AG09309 (cell line): ENCODE results near the gene HOXB8.

Experiments used
- DNase-seq: peaks from one replicate; pipeline ENCODE4 v3.0.0-alpha.2; 2010; ENCODE audit warnings: low read depth
- H3K4me3 ChIP-seq: 2 replicates; pipeline ENCODE4 v1.5.1; 2011; ENCODE audit warnings: mild to moderate bottlenecking, low read depth, low read length, moderate library complexity; ENCODE audit not compliant: control insufficient read depth
- TF ChIP-seq, protein P1 (sequence below): IDR thresholded peaks from 2 replicates; pipeline ENCODE4 v1.5.1; 2011; ENCODE audit warnings: mild to moderate bottlenecking, low read depth, low read length, inconsistent platforms; ENCODE audit not compliant: insufficient read depth, control insufficient read depth; ENCODE audit errors: missing control alignments

Gene HOXB8

DNA sequence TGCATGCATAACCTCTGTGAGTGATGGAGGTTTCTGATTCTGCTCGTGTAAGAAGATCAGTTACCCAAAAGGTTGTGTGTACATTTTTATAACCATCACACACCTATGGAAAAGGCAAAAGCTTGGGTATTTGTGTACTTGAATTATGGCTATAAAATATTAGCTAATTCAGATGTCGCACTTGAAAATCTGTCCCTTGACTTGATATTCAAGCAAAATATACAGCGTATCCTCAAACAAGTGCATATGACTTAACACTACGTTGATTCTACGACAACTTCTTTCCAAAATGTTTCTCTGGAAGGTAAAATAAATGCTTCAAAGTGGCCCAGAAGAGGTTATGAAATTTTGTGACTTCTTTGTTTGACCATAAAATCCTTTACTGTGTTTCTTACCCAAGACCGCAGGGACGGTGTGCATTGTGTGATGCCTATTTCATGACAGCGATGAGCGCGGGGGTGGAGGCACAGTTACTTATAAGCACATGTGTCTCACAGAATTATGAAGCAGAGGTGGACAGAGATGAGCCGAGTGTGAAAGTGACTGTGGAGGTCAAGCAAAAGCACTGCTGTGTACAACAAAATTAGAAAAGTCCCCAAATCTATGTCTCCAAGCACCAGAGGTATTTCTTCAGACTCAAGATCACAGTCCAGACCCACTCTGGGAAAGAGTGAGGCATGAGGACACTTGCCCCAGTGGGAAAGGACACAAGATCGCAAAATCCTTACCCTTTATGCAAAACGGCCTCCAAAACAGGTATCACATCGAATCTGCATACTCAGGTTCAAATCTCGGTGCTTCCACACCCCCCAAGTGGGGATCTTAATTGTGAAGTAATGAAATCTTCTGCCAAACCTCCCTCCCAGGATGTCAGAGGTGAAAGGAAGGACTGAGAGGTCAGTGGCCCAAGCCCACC lies 15.2 kb upstream of the HOXB8 start:
- DNase-seq, result no peak
- TF ChIP-seq, protein P1, sequence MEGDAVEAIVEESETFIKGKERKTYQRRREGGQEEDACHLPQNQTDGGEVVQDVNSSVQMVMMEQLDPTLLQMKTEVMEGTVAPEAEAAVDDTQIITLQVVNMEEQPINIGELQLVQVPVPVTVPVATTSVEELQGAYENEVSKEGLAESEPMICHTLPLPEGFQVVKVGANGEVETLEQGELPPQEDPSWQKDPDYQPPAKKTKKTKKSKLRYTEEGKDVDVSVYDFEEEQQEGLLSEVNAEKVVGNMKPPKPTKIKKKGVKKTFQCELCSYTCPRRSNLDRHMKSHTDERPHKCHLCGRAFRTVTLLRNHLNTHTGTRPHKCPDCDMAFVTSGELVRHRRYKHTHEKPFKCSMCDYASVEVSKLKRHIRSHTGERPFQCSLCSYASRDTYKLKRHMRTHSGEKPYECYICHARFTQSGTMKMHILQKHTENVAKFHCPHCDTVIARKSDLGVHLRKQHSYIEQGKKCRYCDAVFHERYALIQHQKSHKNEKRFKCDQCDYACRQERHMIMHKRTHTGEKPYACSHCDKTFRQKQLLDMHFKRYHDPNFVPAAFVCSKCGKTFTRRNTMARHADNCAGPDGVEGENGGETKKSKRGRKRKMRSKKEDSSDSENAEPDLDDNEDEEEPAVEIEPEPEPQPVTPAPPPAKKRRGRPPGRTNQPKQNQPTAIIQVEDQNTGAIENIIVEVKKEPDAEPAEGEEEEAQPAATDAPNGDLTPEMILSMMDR, result no peak
- H3K4me3 ChIP-seq, result no peak overlapping the region

DNA sequence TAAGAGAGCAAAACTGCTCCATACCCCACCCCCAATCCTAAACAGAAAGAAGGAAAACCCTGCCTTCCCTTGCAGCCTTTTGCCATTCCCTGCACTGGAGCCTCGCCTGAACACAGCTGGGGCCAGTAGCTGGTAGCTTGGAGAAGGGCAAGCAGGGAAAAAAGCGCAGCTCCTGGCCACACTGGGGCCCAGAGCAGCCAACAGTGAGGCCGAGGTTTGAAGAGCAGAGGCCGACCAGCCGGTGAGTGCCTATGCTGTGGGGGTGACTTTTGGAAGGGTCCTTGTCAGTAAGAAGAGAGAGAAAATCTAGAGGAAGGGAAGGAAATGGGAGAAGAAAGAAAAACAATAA lies 14.3 kb upstream of the HOXB8 start:
- DNase-seq, result no peak
- TF ChIP-seq, protein P1, result no peak
- no peak overlapping the region for H3K4me3 ChIP-seq

DNA sequence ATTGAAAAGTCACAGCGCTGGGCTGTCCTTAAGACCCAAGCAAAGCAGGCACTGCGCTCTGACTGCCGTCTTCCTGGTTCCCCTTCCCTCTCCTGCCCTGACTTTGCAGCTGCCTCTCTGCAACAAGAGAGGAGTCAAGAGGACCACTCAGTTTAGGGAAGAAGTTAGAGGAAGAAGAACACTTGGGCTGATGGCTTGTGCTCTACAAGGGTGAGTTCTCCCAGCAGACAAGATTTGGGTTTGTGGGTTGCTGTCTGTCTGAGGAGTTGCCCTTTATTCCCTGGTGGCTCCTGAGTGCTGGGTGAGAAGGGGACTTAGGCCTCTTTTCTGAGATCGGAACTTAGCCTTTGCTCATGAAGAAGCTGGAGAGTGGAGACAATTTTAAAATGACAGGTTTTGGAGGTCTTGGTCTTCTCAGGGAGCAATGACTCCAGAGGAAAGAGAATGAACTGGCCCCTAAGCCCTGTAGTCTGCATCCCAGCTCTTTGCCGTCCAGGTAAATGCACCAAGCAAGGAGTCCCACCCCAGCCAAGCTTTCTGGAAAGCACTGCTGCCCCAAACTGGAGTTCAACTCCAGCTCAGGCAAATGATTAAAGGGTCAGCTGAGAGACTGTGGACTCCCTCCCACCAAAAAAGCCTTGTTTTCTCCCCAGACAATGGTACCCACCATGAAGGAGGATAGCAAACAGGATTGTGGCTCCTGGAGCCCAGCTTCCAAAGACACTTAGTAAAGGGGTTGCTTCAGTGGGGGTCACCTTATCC lies 13.7 kb upstream of the HOXB8 start:
- TF ChIP-seq, protein P1, result no peak
- DNase-seq, result no peak
- no peak overlapping the region for H3K4me3 ChIP-seq

DNA sequence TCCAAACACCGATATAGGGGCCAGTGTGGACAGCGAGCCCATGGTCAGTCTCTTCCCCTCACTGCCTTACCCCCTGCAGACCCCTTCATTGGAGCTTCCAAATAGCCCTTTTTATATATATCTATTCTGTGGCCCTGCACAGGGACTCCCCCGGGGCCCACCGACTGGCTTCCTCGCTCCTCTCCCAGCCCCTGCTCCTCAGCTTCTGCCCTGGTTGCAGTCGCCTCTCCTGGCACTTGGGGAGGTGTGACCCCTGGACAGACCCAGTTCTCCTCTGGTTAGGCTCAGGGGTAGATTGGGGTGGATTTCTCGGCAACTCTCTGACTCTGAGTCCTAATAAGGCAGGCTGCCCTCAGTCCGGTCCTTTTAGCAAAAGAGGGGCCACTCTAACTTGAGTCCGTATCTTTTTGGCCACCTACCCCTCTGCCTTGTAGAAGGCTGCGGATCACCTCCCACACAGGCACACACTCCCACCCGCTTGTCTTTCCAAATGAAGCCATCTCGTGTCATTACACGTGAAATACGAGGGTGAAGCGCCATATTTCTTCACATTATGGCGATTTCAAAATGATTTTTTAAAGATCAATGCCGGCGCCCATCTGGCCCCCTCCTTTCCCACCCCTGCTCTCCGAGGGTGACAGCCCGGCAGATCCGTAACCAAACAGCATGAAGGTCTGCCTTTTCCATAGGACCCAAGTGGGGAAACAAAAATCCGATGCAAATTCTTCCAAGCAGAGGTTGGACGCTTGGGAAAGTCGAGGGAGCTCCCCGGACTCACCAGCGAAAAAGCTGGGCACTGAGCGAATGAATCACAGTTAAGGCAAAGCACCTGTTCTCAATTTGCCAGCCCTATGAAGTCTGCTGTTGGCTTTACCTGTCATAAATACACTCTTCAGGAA lies 12.8 kb upstream of the HOXB8 start:
- DNase-seq, result no peak
- H3K4me3 ChIP-seq, result no peak overlapping the region
- TF ChIP-seq, protein P1, result no peak

DNA sequence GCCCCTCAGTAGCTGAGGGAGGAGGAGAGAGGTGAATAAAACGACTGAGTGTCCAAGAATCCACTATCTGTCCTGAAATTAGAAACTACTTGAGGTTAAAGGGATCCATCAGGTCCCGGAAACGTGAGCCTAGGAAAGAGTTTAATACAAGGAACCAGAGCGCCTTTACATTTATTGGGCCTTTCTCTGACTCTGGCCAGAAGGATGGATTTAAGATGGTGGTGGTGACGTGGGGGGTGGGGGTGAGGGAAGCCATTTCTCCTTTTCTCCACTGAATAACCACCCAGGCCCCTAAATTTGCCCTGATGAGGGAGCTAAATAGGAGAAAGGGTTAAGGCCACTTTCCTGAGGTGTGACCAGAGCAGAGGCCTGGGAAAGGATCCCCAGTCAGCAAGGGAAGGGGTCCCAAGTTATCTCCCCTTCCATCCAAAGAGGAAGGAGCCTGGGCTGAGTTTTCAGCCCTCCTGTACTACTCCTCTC lies 12.1 kb upstream of the HOXB8 start:
- DNase-seq, result no peak

More for the DNA sequence above, 12.1 kb upstream of the HOXB8 start:
- no peak overlapping the region for H3K4me3 ChIP-seq
- TF ChIP-seq, protein P1, result no peak
